ENCODE data around the gene ZSCAN20. TPM values are rescaled to one million over a fixed set of nuclear protein-coding genes. Genes with fewer than 3 reads are reported as not detected.

Gene ZSCAN20
- total RNA-seq, 4 donors from 2014 or later: 5.1 to 8.2 (median 7.0) TPM

GRCh38 chr1:33428661-33429060 lies 43.8 kb upstream of the ZSCAN20 start:
- H3K4me1 ChIP-seq: peaks cover 7 to 11% of the 10 kb centered on the region in 2 donors
- H3K27me3 ChIP-seq: no peaks in the 10 kb centered on the region
- DNase-seq: no peak
- WGBS, 2 donors: 88 to 97% methylated on average over 2 of the region's 2 CpGs
- no peaks in the 10 kb centered on the region for H3K9me3 ChIP-seq
- no peaks in the 10 kb centered on the region for H3K36me3 ChIP-seq
- H3K4me3 ChIP-seq (replicated peaks in 1 of 3): no peak overlapping the region
- TF ChIP-seq POLR2A (IDR thresholded peaks at IDR 0.05) (no peak), CTCF (IDR thresholded peaks at IDR 0.05) (no peak)
- no peak overlapping the region for H3K27ac ChIP-seq
- intact Hi-C loops (cut with DNase I): no loop called here

GRCh38 chr1:33429332-33429731 lies 43.1 kb upstream of the ZSCAN20 start:
- no peak overlapping the region for H3K27ac ChIP-seq
- no peaks in the 10 kb centered on the region for H3K36me3 ChIP-seq
- DNase-seq: no peak
- no peak overlapping the region for H3K4me3 ChIP-seq (replicated peaks in 1 of 3)
- 95 to 98% methylated on average over 2 of the region's 2 CpGs for WGBS, 2 donors
- H3K4me1 ChIP-seq: peaks cover 7 to 11% of the 10 kb centered on the region in 2 donors
- H3K27me3 ChIP-seq: no peaks in the 10 kb centered on the region
- intact Hi-C loops (cut with DNase I): no loop called here
- no peaks in the 10 kb centered on the region for H3K9me3 ChIP-seq
- TF ChIP-seq POLR2A (IDR thresholded peaks at IDR 0.05): no peak
- TF ChIP-seq CTCF (IDR thresholded peaks at IDR 0.05): no peak

- no peaks in the 10 kb centered on the region for H3K36me3 ChIP-seq
- no peaks in the 10 kb centered on the region for H3K9me3 ChIP-seq
- H3K4me1 ChIP-seq: peaks cover 7 to 11% of the 10 kb centered on the region in 2 donors
- H3K4me3 ChIP-seq (replicated peaks in 1 of 3): peak overlapping the region; percentile 47 to 75 (median 57)
- peak overlapping the region in 1 of 3 donors; percentile 32 for H3K27ac ChIP-seq
- peak; percentile 36 to 37 for DNase-seq
- WGBS, 2 donors: 11 to 22% methylated on average over 18 to 37 of the region's 54 CpGs
- no peaks in the 10 kb centered on the region for H3K27me3 ChIP-seq
- TF ChIP-seq POLR2A (IDR thresholded peaks at IDR 0.05): no peak
- no peak for TF ChIP-seq CTCF (IDR thresholded peaks at IDR 0.05)
- intact Hi-C loops (cut with DNase I): loop anchor here (5.0 kb wide), 1 partner anchor 58 kb away; no protein-coding TSS in a partner anchor
Observed at GRCh38 chr1:33429856-33430691, 42.4 kb upstream of the ZSCAN20 start.

GRCh38 chr1:33430692-33431593 lies 41.5 kb upstream of the ZSCAN20 start, which contains the start of gene PHC2:
Gene PHC2, minus strand, starts transcription at chr1:33431095. Its CDS starts 55,556 bp downstream, at chr1:33375539.
- peak in 3 of 6 experiments; percentile 24 to 40 (median 38) for TF ChIP-seq CTCF (IDR thresholded peaks at IDR 0.05)
- peak in 1 of 2 donors; percentile 83 for TF ChIP-seq POLR2A (IDR thresholded peaks at IDR 0.05)
- intact Hi-C loops (cut with DNase I): loop anchor here (5.0 kb wide), 1 partner anchor 59 kb away; no protein-coding TSS in a partner anchor
- 5 to 8% methylated on average over 15 to 25 of the region's 91 CpGs for WGBS, 2 donors

More at GRCh38 chr1:33430692-33431593, 41.5 kb upstream of the ZSCAN20 start, which contains the start of gene PHC2:
- Histone ChIP-seq H3K9me3 (no peaks in the 10 kb centered on the region), H3K27me3 (no peaks in the 10 kb centered on the region), H3K36me3 (no peaks in the 10 kb centered on the region), H3K27ac (peak within 1 kb of the TSS in 1 of 3 donors; percentile 32), H3K4me1 (peaks cover 7 to 11% of the 10 kb centered on the region in 2 donors), H3K4me3 (replicated peaks in 1 of 3) (peak within 1 kb of the TSS; percentile 47 to 75 (median 57))
- DNase-seq: peak; percentile 99 to 100
